GM21619 (cell line): ENCODE data around the gene DDX41.
"Not testable (repeated sequence)": the region's sequence is repeated elsewhere in the genome, so short reads cannot be mapped to it uniquely, and the experiment has no call there.

Source experiments
- ATAC-seq: cut with Tn5 transposase; IDR thresholded peaks from one replicate; pipeline ENCODE4 v1.9.1; 2021; ENCODE audit not compliant: unreplicated experiment

Gene DDX41

GRCh38 chr5:177537389-177538361 is 20.9 kb upstream of the DDX41 start:
- no peak for ATAC-seq

DNA sequence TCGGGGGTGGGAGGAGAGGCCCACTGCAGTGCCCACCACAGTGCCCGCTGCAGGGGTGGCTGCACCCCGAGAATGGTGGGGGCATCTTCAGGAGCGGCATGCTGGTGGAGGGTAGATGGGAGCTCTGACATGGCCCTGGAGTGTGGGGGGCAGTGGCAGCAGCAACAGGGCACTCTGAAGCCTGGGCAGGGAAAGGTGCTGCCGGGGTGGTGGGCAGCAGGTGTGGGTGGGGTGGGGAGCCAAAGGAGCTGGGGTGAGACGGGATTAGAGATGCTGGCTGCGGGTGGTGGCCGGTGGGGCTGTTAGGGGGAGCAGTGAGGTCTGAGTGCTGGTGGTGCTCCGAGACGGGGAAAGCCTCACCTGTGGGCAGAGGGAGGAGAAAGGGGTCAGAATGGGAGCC is 19.6 kb upstream of the DDX41 start:
- no peak for ATAC-seq

DNA sequence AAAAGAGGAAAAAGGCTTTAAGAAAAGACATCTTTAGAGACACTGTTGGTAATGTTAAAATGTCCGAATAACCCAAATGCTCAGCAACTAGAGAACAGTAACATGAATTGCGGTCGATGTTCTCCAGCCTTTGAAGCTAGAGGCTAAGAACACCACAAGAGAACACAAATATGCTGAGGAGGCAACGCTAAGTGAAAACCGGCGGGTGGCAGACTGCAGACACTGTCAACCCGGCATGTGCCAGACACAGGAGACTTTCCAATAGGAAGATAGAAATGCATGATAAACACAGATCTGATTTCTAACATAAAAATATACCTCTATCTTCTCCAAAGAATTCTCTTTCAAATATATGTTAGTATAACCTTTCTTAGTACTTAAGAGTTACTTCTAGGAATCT is 18.4 kb upstream of the DDX41 start:
- ATAC-seq: no peak

GRCh38 chr5:177534433-177534832 is 17.7 kb upstream of the DDX41 start:
- not testable (repeated sequence) for ATAC-seq

GRCh38 chr5:177531209-177531940 is 14.6 kb upstream of the DDX41 start:
- ATAC-seq: no peak

DNA sequence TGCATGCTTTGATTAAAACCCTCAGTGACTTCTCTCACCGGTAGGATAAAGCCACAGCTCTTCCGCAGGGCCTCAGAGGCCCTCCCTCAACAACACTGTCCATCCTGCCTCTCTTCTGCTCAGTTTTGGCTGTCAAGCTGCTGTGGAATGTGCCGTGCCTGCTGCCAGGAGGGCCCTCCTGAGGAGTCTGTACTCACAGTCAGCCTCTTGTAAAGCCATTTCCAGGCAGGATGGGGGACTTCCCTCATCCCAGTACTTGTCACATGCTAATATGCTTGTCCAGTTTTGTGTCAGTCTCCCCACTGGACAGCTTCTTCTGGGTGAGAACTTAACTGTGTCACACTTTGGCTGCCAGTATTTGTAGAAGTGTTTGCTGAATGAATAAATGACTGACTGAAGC is 13.9 kb upstream of the DDX41 start:
- ATAC-seq: no peak

- ATAC-seq: no peak
Measured at GRCh38 chr5:177529247-177530203, 12.8 kb upstream of the DDX41 start.

DNA sequence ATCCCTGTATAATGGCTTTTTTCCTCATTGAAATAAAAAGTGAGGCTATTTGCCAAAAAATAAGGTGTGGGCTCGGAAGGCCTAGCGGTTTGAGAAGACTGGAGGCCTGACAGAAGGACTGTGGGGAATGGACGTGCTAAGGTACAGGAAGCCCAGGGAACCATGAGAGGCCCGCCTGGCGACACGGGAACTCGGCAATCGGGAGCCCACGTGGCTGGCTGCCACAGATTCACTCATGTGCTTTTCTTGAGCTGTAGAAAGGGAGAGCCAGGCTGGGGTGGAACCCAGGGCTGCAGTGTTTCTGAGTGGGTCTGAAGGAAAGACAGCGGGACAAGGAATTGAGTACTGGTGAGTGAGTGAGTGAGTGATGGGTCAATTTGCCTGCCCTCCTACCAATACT is 11.9 kb upstream of the DDX41 start:
- ATAC-seq: no peak

DNA sequence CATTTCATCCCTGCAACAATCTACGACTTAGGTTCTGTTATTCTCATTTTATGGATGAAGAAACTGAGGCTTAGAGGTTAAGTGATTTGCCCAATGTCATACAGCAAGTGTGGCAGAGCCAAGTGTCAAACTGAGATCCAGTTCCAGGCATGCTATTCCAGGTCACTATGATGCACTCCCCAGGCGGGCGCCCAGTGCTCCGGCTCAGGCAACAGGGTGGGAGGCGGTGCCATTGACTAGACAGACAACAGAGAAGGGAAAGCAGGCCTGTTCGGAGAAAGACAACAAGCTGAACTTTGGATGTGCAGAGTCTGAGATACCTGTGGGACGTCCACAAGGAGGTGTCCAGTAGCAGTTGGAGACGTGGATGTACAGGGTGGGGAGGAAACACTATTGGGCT is 10.8 kb upstream of the DDX41 start:
- no peak for ATAC-seq

DNA sequence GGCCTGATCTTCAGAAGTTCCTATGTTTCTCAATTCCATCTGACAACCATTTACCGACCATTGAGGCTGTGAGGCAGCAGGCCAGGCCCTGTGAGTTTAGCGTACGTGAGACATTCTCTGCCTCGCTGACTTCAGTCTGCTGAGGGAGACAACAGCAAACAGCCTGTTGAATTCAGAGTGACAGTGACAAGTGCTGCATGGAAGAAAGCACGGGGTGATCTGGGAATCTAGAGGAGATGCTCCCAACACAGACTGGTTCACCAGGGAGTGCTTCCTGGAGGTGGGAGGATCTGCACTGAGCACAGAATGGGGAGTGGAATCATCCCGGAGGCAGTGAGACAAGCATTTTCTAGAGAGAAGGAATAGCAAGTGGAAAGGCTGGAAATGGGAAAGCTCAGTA is 10.0 kb upstream of the DDX41 start:
- no peak for ATAC-seq

DNA sequence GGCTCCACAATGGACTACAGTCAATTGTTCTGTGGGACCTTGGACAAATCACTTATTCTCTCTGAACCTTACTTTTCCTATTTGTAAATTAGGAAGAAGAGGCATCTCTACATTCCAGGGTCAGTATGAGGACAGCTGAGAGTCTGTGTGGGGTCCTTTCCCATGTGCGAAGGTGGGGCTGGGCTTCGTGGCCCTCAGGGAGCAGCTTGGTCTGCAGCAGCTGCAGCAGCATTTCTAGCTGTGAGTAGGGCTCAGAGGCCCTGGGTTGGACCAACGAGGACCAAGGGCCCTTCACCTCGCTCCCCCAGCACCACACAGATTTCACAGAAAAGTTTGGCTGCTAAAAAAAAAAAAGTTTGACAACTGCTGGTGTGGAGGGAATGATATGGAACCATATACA is 9.4 kb upstream of the DDX41 start:
- no peak for ATAC-seq

- ATAC-seq: no peak
Measured at GRCh38 chr5:177524941-177525655, 8.3 kb upstream of the DDX41 start.

DNA sequence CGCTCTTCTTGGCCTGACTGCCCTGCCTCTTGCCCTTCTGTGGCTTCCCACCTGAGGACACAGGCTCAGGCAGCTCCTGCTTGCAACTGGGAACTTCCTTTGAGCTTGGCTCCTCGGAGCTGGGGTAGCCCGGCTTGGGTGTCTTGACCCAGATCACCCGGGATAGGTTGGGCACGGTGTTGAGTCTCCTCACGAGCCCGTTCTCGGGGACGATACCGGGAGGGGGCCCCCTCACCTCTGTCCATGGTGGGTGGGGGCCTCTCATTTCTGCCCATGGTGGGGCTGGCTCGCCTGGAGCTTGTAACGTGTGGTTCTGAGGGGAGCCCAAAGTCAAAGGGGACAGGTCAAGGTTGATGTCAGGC is 7.8 kb upstream of the DDX41 start:
- ATAC-seq: no peak

GRCh38 chr5:177523711-177524538 is 7.2 kb upstream of the DDX41 start:
- no peak for ATAC-seq

DNA sequence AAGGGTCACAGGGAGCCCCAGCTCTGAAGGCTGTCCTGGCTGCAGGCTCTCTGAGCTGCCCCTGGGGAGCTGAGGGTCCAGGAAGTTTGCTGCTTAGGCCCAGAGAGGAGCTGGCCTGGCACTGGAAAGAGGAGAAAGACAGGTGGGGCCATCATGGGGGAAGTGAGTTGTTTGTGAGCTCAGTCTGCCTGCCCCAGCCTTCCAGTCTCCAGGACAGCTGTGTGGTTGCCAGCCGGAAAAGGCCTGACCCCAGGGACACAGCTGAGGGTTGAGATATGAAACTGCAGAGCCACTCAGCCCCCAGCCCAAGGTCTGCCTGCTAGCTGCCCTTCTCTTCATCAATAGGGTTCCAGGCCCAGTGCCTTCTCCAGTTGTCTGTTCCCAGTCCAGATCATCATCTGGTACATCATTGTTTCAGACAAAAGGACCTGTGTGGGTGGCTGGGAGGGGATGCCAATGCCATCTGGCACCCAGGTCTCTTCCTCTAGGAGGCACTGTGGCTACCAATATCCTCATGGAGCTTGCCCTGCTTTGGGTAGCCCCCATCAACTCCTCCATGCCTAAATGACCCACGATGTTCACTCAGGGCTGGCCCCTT is 4.3 kb upstream of the DDX41 start:
- ATAC-seq: no peak

- no peak for ATAC-seq
Measured at GRCh38 chr5:177520271-177520670, 3.5 kb upstream of the DDX41 start.

DNA sequence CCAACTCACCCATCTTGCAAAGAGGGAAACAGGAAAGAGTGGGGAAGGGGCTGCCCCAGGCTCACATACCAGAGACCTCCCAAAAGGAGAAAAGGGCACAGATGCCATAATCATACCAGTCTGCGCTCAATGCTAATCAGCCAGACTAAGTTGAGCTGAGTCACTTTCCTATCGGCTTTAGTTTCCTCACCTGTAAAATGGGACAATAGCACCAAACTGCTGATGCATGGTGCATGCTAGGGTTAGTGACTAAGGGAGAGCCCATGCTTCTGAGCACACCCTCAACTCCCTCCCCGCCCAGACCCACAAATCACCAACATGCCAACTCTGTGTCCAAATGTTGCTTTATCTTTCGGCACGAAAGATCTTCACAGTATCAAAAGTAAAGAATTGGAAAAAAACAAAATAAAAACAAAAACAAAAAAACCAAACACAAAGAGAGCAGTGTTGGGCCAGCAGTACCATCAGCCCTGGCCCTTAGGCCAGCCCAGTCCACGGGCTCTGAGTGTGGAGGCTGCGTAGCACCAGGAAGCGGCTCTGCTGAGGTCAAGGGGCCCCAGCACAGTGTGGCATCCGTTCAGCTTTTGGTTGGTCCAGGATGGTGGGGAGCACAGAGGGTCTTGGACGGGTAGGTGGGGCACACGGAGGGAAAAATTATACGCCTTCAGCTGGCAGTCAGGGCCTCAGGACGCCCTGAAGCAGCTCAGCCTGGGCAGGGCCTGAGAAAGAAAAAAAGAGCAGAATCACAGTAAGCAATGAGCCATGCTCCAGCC is 2.9 kb upstream of the DDX41 start:
- no peak for ATAC-seq

- no peak for ATAC-seq
Measured at GRCh38 chr5:177515580-177515979, 1.2 kb downstream of the DDX41 start.
